Gastrocnemius medialis (tissue), 4 donors: ENCODE data around the gene MAD2L2.
"Not testable (repeated sequence)": the region's sequence is repeated elsewhere in the genome, so short reads cannot be mapped to it uniquely, and the experiment has no call there.

Source experiments
- POLR2A ChIP-seq, 2 donors: fragments of 450-650 bp; IDR thresholded peaks; one replicate each; pipeline ENCODE4 v1.6.1; 2017; ENCODE audit warnings: antibody characterized with exemption in 2 of 2, mild to moderate bottlenecking in 2 of 2, moderate library complexity in 2 of 2
- TF ChIP-seq, protein P1 (sequence below), 5 experiments: fragments of 450-650 bp in 3 of 5; fragments of 200-600 bp in 2 of 5; sonication (generic) in 2 of 5; IDR thresholded peaks in 4 of 5; conservative IDR thresholded peaks in 1 of 5; 1 replicate in 4 of 5; 2 replicates in 1 of 5; pipeline ENCODE4 v1.5.1; 2016 to 2019; ENCODE audit warnings: antibody characterized with exemption in 5 of 5, mild to moderate bottlenecking in 3 of 5, moderate library complexity in 3 of 5

- TF ChIP-seq, protein P1, sequence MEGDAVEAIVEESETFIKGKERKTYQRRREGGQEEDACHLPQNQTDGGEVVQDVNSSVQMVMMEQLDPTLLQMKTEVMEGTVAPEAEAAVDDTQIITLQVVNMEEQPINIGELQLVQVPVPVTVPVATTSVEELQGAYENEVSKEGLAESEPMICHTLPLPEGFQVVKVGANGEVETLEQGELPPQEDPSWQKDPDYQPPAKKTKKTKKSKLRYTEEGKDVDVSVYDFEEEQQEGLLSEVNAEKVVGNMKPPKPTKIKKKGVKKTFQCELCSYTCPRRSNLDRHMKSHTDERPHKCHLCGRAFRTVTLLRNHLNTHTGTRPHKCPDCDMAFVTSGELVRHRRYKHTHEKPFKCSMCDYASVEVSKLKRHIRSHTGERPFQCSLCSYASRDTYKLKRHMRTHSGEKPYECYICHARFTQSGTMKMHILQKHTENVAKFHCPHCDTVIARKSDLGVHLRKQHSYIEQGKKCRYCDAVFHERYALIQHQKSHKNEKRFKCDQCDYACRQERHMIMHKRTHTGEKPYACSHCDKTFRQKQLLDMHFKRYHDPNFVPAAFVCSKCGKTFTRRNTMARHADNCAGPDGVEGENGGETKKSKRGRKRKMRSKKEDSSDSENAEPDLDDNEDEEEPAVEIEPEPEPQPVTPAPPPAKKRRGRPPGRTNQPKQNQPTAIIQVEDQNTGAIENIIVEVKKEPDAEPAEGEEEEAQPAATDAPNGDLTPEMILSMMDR (IDR thresholded peaks at IDR 0.05 in 4 of 5, conservative IDR thresholded peaks at IDR 0.05 in 1 of 5) = peak; percentile 90 to 97 (median 94)
- TF ChIP-seq POLR2A (IDR thresholded peaks at IDR 0.05) = not testable (repeated sequence)
Measured at GRCh38 chr1:11642418-11643017, 38.4 kb downstream of the MAD2L2 start.
